ENCODE data around the gene TBL1XR1.
"Not testable (repeated sequence)": the region's sequence is repeated elsewhere in the genome, so short reads cannot be mapped to it uniquely, and the experiment has no call there.

The TBL1XR1 gene

DNA sequence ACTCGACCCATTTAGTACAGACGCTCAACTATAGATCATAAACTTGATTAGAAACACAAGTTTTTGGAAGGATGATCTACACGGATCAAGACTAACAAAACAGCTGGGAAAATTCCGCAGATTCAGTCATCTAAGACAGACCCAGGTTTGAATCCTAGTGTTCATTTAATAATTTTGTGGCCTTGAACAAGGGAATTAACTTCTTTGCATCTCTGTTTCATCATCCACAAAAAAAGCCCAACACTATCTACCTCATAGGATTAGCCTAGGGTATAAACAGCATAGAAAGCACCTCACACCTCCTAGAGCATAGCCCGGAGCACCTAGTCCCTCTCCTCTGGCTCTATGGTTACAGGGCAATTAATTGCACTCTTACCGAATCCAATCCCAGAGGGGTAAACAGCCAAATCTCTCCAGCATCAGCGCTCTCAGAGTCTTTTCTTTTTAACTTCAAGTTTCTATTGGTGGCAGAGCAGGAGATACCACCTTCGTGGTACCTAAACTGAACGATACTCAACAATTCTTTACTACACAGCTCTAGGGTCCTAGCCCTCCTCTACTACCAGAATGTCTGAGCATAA is 3.5 kb downstream of the TBL1XR1 start:
- Histone ChIP-seq H3K4me3 (replicated peaks; ENCODE audit: low read depth, low read length) (peak overlapping the region; percentile 90), H3K36me3 (ENCODE audit: control insufficient read depth, insufficient read depth, low read length) (no peaks in the 10 kb centered on the region), H3K27me3 (replicated peaks; ENCODE audit: control insufficient read depth, insufficient read depth, low read length) (no peaks in the 10 kb centered on the region)
- no peak for DNase-seq (ENCODE audit: extremely low read depth, insufficient read length)
- TF ChIP-seq, protein P1, sequence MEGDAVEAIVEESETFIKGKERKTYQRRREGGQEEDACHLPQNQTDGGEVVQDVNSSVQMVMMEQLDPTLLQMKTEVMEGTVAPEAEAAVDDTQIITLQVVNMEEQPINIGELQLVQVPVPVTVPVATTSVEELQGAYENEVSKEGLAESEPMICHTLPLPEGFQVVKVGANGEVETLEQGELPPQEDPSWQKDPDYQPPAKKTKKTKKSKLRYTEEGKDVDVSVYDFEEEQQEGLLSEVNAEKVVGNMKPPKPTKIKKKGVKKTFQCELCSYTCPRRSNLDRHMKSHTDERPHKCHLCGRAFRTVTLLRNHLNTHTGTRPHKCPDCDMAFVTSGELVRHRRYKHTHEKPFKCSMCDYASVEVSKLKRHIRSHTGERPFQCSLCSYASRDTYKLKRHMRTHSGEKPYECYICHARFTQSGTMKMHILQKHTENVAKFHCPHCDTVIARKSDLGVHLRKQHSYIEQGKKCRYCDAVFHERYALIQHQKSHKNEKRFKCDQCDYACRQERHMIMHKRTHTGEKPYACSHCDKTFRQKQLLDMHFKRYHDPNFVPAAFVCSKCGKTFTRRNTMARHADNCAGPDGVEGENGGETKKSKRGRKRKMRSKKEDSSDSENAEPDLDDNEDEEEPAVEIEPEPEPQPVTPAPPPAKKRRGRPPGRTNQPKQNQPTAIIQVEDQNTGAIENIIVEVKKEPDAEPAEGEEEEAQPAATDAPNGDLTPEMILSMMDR (IDR thresholded peaks at IDR 0.05; ENCODE audit: insufficient read depth, low read length, poor library complexity, severe bottlenecking): no peak

DNA sequence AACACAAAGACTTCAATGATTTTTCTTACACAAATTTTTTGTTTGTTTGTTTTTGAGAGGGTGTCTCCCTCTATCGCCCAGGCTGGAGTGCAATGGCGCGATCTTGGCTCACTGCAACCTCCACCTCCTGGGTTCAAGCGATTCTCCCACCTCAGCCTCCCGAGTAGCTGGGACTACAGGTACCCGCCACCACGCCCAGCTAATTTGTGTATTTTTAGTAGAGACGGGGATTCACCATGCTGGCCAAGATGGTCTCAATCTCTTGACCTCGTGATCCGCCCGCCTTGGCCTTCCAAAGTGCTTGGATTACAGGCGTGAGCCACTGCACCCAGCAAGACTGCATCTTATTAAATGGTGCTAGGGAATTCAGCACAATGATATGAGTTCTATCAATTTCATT is 4.0 kb downstream of the TBL1XR1 start:
- H3K36me3 ChIP-seq (ENCODE audit: control insufficient read depth, insufficient read depth, low read length); DNase-seq (ENCODE audit: extremely low read depth, insufficient read length); H3K27me3 ChIP-seq (replicated peaks; ENCODE audit: control insufficient read depth, insufficient read depth, low read length); H3K4me3 ChIP-seq (replicated peaks; ENCODE audit: low read depth, low read length): not testable (repeated sequence)

DNA sequence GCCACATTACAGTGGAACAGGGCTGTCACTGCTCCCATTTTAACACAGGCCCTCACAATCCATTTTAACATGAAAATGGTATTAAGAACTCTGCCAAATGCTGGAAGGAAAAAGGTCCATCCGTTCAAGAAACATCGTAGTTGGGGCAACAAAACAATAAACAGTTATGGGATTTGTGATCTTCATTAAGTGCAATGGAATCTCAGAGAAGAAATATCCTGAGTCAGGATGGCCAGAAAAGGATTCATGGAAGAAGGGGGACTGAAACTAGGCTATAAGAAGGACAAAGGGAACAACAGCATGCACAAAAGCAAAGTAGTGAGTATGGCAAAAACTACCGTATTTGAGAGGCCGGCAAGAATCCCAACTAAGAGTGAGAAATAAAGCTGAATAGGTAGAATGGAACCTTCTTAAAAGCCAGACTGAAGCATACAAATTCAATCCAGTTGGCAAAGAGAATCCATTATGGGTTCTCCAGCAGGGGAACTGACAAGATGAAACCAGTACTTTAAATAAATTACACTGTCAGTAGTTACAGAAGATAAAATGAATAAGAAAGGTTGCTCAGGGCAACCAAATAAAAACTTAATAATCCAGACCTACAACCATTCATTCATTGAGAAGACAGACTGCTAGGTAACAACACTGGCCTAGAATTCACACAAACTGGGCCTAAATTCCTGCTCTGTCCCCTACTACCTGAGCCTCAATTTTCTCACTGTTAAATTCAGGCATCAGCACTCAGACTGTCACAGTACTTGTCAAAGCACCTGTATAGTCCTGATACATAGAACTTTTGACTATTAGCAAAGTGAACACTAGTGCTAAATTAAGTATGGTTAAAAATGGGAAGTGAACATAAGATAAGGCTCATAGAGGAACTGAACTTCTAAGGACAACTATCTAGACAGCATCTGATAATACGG is 6.3 kb downstream of the TBL1XR1 start:
- no peak for DNase-seq (ENCODE audit: extremely low read depth, insufficient read length)
- TF ChIP-seq, protein P1 (IDR thresholded peaks at IDR 0.05; ENCODE audit: insufficient read depth, low read length, poor library complexity, severe bottlenecking): no peak

DNA sequence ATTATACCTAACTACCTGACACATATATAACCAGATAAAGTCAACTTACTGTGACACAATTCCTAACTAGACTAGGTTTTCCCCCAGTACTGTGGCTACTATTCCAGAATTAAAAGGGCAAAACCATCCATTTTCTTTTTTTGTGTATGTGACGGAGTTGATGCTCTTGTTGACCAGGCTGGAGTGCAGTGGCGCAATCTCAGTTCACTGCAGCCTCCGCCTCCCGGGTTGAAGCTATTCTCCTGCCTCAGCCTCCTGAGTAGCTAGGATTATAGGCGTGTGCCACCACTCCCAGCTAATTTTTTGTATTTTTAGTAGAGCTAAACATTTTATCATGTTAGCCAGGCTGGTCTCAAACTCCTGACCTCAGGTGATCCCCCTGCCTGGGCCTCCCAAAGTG is 7.1 kb downstream of the TBL1XR1 start:
- not testable (repeated sequence) for DNase-seq (ENCODE audit: extremely low read depth, insufficient read length); H3K36me3 ChIP-seq (ENCODE audit: control insufficient read depth, insufficient read depth, low read length); H3K4me3 ChIP-seq (replicated peaks; ENCODE audit: low read depth, low read length); H3K27me3 ChIP-seq (replicated peaks; ENCODE audit: control insufficient read depth, insufficient read depth, low read length)

More for the DNA sequence above, 6.3 kb downstream of the TBL1XR1 start:
- Histone ChIP-seq H3K27me3 (replicated peaks; ENCODE audit: control insufficient read depth, insufficient read depth, low read length) (no peaks in the 10 kb centered on the region), H3K4me3 (replicated peaks; ENCODE audit: low read depth, low read length) (no peak overlapping the region; the same call in 1 of the 2 replicates), H3K36me3 (ENCODE audit: control insufficient read depth, insufficient read depth, low read length) (no peaks in the 10 kb centered on the region)

DNA sequence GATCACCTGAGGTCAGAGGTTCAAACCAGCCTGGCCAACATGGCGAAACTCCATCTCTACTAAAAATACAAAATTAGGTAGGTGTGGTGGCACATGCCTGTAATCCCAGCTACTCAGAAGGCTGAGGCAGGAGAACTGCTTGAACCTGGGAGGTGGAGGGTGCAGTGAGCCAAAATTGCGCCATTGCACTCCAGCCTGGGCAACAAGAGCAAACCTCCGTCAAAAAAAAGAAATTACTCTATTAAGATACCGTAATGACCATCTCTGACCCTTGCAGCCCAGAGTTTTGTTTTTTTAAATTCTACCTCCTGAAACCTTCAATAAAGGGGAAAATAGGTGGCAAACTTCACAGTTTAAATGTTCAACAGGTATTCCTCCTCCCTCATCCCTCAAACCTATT is 9.0 kb downstream of the TBL1XR1 start:
- not testable (repeated sequence) for H3K36me3 ChIP-seq (ENCODE audit: control insufficient read depth, insufficient read depth, low read length); H3K4me3 ChIP-seq (replicated peaks; ENCODE audit: low read depth, low read length); H3K27me3 ChIP-seq (replicated peaks; ENCODE audit: control insufficient read depth, insufficient read depth, low read length); DNase-seq (ENCODE audit: extremely low read depth, insufficient read length)

DNA sequence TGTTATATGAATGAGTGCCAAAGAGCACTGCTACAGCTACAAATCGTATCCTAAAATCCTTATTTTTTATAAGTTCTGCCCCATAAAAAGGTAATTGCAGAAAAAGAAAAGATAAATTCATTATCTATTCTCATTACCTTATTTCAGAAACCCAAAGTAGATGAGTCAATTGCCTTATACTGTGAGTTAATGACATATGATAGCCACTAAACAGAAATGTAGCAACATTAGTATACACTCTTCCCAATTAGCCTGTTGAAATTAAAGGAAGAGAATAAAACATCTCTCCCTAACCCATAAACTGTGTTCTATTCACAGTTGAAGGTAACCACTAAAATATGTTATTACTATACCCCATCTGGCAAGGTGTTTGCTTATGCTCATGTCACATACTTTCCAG is 11.0 kb downstream of the TBL1XR1 start:
- Histone ChIP-seq H3K27me3 (replicated peaks; ENCODE audit: control insufficient read depth, insufficient read depth, low read length) (no peaks in the 10 kb centered on the region), H3K4me3 (replicated peaks; ENCODE audit: low read depth, low read length) (no peak overlapping the region), H3K36me3 (ENCODE audit: control insufficient read depth, insufficient read depth, low read length) (no peaks in the 10 kb centered on the region)
- TF ChIP-seq, protein P1 (IDR thresholded peaks at IDR 0.05; ENCODE audit: insufficient read depth, low read length, poor library complexity, severe bottlenecking): no peak
- DNase-seq (ENCODE audit: extremely low read depth, insufficient read length): no peak

DNA sequence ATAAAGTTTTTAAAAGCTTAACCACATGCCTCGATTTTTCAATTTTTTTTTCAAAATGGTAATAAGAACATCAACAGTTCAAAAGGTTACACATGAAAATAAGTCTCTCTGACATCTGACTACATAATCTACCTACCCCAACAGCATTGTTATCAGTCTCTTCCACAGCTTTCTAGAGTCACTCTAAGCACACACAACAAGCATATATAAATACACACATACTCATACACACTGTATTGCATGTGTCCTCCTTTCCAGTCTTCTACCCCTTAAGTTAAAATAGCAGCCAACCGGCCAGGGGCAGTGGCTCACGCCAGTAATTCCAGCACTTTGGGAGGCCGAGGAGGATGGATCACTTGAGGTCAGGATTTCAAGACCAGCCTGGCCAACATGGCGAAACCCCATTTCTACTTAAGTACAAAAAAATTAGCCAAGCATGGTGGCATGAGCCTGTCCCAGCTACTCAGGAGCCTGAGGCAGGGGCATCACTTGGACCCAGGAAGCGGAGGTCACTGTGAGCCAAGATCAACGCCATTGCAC is 12.2 kb downstream of the TBL1XR1 start:
- Histone ChIP-seq H3K27me3 (replicated peaks; ENCODE audit: control insufficient read depth, insufficient read depth, low read length) (no peaks in the 10 kb centered on the region), H3K36me3 (ENCODE audit: control insufficient read depth, insufficient read depth, low read length) (no peaks in the 10 kb centered on the region), H3K4me3 (replicated peaks; ENCODE audit: low read depth, low read length) (no peak overlapping the region)
- TF ChIP-seq, protein P1 (IDR thresholded peaks at IDR 0.05; ENCODE audit: insufficient read depth, low read length, poor library complexity, severe bottlenecking): no peak
- no peak for DNase-seq (ENCODE audit: extremely low read depth, insufficient read length)

DNA sequence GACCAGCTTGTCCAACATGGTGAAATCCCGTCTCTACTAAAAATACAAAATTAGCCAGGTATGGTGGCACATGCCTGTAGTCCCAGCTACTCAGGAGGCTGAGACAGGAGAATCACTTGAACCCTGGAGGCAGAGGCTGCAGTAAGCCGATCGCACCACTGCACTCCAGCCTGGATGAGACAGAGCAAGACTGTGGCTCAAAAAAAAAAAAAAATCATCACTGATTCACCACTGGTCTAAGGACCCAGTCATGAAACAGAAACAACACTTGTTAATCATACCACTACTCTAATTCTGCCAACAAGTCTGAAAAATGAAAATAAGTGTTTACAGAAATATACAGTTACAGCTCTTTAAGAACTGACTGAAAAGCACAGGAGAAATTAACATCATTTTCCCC is 12.7 kb downstream of the TBL1XR1 start:
- DNase-seq (ENCODE audit: extremely low read depth, insufficient read length); H3K36me3 ChIP-seq (ENCODE audit: control insufficient read depth, insufficient read depth, low read length); H3K4me3 ChIP-seq (replicated peaks; ENCODE audit: low read depth, low read length); H3K27me3 ChIP-seq (replicated peaks; ENCODE audit: control insufficient read depth, insufficient read depth, low read length): not testable (repeated sequence)

Data from GM06990 (cell line).